GM12801 (cell line): ENCODE data around the gene PROSER1.

Experiments used
- TF ChIP-seq, protein P1 (sequence below): IDR thresholded peaks from one replicate; pipeline ENCODE4 v1.5.1; 2011; ENCODE audit warnings: control low read depth; ENCODE audit not compliant: insufficient read length; ENCODE audit errors: extremely low read depth

Gene PROSER1

DNA sequence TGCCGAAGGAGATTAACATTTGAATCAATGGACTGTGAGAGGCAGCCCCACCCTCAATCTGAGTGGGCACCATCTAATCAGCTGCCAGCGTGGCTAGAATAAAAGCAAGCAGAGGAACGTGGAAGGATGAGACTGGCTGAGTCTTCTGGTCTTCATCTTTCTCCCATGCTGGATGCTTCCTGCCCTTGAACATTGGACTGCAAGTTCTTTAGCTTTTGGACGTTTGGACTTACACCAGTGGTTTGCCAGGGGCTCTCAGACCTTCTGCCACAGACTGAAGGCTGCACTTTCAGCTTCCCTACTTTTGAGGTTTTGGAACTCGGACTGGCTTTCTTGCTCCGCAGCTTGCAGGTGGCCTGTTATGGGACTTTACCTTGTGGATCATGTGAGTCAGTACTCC, 15.1 kb upstream of the PROSER1 start:
- TF ChIP-seq, protein P1, sequence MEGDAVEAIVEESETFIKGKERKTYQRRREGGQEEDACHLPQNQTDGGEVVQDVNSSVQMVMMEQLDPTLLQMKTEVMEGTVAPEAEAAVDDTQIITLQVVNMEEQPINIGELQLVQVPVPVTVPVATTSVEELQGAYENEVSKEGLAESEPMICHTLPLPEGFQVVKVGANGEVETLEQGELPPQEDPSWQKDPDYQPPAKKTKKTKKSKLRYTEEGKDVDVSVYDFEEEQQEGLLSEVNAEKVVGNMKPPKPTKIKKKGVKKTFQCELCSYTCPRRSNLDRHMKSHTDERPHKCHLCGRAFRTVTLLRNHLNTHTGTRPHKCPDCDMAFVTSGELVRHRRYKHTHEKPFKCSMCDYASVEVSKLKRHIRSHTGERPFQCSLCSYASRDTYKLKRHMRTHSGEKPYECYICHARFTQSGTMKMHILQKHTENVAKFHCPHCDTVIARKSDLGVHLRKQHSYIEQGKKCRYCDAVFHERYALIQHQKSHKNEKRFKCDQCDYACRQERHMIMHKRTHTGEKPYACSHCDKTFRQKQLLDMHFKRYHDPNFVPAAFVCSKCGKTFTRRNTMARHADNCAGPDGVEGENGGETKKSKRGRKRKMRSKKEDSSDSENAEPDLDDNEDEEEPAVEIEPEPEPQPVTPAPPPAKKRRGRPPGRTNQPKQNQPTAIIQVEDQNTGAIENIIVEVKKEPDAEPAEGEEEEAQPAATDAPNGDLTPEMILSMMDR: no peak

DNA sequence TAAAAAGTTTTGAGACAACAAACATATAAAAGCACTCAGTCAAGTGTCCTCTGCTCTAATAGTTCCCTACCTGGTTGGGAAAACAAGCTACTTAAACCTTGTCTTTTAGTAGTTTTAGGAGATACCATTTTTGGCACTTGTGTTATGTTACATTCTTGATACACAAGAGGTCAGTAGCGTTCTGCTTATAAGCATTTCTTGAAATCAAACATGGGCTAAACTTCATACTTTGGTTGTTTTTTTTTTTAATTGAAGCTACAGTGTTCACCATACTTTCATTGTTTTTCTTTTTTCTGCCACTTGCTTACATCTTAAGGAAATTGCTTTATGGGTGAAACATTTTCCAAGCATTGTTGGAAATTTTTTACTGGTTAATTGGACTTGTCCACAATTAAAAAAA, 13.3 kb upstream of the PROSER1 start:
- TF ChIP-seq, protein P1: no peak

DNA sequence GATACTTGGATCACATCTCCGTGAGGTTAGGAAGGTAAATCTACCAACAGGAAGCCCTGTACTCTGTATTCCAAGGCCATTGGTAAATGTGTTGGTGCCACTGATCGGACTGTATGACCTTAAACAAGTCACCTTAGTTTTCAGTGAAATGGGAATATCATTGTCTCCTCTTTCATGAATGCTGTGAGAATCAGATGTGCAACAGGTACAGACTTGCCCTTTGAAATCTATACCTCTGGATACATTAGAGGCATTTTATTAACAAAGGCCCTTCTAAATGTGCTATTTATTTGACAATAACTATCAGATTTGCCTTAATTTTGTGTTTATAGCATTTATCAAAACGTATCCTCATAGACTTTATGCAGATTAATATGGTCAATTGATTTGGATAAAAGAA, 11.4 kb upstream of the PROSER1 start:
- TF ChIP-seq, protein P1: no peak

DNA sequence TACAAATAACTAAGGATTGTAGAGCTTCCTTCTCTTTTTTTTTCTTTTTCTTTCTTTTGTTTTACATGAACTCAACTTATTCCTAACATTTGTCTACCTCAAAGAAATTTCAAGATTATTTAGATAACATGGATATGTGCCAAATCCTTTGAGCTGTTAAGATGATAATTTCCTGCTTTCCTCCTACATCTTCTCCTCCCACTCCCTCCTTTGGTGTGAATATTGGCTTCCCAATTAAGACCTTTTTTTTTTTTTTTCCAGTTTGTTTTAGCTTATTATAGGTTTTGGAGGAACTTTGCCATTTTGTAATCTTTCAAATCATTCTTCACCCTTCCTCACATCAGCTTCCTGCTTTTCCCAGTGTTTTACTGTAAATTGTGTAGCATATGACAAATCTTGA, 10.9 kb upstream of the PROSER1 start:
- TF ChIP-seq, protein P1: no peak

DNA sequence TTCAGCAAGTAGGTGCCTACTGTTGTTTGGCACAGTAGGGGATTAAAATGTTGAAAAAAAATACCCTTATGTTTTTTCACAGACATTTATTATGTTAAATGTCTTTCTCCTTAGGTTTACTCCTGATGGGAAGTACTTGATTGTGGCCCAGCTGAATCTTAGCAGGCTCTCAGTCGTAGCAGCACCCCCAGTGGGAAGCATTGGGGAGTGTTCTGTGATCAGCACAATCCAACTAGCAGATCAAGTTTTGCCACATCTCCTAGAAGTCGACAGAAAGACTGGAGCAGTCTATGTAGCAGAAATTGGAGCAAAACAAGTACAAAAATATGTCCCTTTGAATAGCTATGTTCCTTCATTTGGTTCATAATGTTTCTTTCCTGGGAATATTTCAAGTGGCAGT, 9.7 kb upstream of the PROSER1 start:
- TF ChIP-seq, protein P1: no peak

DNA sequence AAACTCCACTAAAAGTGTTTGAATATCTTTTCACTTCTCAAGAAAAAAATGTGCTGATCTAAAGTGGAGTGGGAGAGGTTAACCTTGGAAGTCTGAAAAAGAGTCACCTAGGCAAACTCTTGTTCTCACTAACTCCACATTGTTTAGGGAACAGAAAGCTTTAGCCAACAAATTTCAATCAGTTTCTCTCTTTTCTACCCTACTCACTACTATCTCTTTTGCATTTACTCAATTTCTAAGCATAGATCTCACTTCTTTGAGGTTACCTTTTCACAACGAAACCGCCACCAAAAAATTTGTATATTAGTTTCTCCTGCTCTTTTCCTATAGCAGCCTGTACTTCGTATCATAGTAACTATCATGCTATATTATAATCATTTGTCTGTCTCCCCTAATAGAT, 6.6 kb upstream of the PROSER1 start:
- TF ChIP-seq, protein P1: no peak

DNA sequence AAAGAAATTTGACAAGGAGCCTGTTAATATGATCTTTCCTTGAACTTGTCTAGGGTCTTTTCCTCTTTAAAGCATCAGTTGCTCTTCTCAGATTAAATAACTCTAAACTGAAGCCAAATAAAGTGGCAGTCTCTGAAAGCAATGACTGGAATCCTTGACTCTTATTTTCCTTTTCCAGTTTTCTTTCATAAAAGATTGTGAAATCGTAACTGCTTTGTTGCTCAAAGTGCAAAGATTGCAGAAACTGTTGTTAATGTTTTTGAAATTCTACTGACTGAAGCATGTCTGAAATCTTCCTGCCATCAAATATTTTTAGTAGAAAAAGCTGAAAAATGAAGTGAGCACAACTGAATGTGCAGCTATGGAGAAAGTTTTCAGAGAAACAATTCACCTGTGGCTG, 2.3 kb upstream of the PROSER1 start:
- TF ChIP-seq, protein P1: no peak

DNA sequence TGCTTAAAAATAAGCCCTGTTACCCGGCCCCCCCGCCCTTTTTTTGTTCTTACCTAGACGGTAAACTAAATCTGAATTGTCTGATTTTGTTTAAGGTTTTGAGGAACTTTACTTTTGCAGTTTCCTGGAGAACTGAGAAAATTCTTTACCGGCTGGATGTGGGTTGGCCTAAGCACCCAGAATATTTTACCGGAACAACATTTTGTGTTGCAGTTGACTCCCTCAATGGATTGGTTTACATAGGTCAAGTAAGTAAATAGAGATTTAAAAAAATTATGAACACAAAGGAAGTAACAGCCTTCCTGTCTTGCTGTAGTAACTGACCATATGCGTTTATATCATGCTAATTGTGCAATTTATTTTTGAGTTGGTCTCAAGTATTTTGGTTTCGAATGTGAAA, 1.2 kb upstream of the PROSER1 start:
- TF ChIP-seq, protein P1: no peak
